Activated CD8-positive, alpha-beta memory T cell treated with anti-CD3 and anti-CD28 coated beads, Interleukin-2, amount 50 U/mL, for 48 hours (primary cell): ENCODE data around the gene EIF4A3.
"Not testable (repeated sequence)": the region's sequence is repeated elsewhere in the genome, so short reads cannot be mapped to it uniquely, and the experiment has no call there.

Source experiments
- DNase-seq: peaks from one replicate; pipeline ENCODE4 v3.0.0-alpha.2; 2020

EIF4A3 gene

DNA sequence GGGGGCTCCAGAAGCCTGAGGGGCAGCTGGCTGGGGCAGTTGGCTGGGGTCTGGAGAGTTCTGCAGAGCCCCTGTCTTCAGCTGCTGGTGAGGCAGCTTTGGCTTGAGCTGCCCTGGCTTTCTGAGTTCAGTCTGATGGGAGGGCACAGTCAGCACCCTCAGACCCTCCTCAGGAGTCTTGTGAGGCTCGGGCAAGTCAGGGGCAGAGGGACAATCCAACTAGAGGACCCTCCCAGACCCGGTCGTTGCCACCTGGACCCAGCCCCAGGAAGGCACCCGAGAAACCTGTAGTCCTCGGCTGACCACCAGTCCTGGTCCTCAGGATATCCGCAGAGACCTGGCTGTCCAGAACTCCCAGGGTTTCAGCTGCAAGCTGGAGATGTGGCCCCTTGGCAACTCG lies 24.8 kb upstream of the EIF4A3 start:
- DNase-seq, result no peak

DNA sequence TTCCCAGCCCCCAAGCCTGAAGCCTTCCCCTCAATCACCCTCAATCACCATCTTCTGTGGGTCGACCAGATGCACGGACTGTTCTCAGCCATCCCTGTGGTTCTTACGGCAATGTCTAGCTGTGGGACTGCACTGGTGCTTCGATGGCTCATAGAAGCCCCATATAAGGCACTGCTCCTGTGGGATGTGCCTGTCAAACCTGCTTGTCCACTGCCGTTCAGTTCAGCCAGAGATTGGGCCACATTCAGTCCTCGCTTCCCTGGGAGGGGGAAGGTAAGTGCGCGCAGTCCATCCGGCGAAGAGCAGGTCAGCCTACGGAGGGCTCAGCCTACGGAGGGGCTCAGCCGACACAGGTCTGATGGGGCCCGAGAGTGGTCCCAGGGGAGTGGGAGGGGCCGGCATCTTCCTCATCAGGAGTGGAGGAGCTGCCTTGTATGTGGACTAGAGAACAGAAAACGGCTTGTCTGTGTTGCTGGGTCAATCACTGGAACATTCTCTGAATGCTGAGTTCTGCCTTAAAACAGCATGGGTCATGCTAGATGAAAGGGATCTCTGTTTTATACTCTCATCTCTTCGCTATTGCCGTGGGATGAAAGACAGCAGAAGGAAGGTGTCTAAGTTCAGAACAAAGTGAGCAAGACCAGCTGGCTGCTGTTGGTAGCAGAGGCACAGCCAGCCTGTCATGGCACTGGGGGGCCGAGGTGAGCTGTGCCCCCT lies 23.0 kb upstream of the EIF4A3 start, which contains the start of gene CARD14:
TSS of gene CARD14 (plus strand) at position 247 of the 717 bp plus-strand sequence. CDS start 11,409 bp downstream, outside the sequence.
- no peak for DNase-seq

GRCh38 chr17:80169107-80169506 lies 22.2 kb upstream of the EIF4A3 start:
- DNase-seq, result no peak

DNA sequence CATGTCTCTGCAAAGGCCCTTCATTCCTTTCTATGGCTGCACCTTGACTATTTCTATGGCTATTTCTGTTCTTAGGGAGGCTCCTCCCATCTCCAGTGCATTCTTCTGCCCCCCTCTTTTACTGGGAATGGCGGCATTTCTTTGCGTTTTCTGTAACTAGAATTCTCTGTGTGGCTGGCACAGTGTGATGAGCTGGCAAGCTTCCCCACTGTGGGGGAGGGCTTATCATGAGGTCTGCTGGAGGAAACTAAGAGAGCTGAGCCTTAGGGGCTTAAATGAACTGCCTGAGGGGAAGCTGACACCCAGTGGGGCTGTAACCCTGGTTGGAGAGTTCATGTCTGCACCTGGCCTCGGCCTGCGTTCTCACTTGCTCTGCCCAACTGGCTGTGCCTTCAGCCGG lies 21.4 kb upstream of the EIF4A3 start:
- DNase-seq, result no peak

DNA sequence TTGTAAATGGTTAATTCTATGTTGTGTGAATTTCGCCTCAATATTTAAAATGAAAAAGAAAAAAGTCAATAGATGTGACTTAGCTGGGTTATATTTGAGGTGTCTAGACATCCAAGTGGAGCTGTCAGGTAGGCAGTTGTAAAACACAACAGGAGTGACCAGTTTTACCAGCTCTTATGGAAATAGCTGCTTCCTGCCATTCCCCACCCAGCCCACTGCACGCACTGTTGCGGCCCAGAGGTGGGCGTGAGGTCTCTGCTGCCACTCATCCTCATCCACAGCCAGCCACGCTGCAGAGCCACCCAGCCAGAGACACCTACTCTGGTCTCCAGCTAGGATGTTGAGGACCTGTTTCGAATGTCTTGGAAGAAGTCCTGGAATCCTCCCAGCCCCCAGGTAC lies 19.5 kb upstream of the EIF4A3 start:
- no peak for DNase-seq

DNA sequence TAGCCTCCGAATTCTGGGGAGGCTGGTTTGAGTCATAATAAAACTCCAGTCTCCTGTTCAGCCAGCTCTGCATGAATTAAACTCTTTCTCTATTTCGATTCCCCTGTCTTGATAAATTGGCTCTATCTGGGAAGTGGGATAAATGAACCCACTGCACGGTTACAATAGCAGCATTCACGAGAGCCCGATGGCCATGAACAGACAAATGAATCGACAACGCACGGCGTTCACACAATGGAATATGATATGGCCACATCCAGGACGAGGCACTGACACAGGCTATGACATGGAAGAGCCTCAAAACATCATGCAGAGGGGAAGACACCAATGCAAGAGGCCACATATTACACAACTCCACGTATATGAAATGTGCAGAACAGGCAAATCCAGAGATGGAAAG lies 17.3 kb upstream of the EIF4A3 start:
- DNase-seq, result no peak

GRCh38 chr17:80163336-80163735 lies 16.4 kb upstream of the EIF4A3 start:
- DNase-seq, result no peak

DNA sequence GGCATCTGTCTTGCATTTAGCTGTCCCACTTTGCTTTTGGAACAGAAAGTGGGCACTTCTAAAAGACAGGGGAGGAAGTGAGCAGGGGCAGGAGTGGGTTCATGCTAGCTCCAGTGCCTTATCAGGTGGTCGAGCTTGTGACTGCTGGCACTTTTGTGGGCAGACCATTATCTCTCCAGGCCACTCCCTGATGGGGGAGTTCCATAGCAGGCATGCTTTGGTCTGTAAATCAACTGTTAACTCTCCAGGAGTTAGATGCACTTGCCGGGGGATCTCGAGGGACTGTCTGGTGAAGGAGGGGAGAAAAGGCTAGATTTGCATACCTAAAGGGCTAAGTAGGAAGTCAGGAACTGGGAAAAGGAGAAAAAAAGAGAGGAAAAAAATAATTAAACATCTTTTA lies 13.6 kb upstream of the EIF4A3 start:
- DNase-seq, result no peak

DNA sequence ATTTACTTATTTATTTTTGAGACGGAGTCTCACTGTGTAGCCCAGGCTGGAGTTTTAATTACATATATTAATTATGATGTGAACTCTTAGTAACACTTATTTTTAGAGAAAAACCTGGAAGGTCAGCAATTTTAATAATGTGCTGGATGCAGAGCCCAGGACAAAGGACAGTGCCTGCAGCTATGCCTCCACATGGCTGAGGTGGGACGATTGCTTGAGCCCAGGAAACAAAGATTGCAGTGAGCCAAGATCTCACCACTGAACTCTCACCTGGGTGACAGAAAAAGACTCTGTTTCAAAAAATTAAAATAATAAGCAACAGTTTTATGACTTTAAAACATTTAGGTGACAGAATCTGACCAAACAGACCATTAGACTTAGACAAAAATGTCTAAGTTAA lies 11.9 kb upstream of the EIF4A3 start:
- DNase-seq, result no peak

DNA sequence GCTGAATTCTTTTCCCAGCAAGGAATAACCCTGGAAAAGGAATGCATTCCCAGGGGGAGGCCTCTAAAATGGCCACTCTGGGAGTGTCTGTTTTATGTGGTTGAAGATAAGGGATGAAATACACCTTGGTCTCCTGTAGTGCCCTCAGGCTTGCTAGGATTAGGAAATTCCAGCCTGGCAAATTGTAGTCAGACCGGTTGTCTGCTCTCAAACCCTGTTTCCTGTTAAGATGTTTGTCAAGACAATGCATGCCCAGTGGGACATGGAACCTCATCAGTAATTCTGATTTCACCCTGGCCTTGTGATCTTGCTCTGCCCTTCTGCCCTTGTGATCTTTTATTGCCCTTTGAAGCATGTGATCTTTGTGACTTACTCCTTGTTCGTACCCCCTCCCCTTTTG lies 8.7 kb upstream of the EIF4A3 start:
- not testable (repeated sequence) for DNase-seq

DNA sequence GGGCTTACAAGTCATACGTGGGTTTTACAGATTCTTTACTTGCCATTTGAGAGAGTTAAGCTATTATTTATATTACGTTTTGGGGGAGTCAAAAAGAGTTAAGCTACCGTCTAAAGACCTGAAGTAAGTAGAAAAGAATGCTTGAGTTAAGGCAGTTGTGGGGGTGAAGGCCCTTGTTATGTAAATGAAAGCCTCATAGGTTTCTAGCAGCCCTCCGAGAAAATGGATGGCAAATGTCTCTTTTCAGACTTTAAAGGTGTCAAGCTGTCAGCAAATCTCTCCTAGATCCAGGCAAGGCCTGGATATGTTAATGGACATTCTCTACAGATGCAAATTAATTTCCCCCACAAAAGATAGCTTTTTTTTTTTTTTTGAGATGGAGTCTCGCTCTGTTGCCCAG lies 7.2 kb upstream of the EIF4A3 start:
- DNase-seq, result no peak

GRCh38 chr17:80153004-80153403 lies 6.1 kb upstream of the EIF4A3 start:
- DNase-seq, result no peak

GRCh38 chr17:80152081-80152702 lies 5.3 kb upstream of the EIF4A3 start:
- no peak for DNase-seq

- no peak for DNase-seq
Measured at GRCh38 chr17:80151333-80151732, 4.4 kb upstream of the EIF4A3 start.

DNA sequence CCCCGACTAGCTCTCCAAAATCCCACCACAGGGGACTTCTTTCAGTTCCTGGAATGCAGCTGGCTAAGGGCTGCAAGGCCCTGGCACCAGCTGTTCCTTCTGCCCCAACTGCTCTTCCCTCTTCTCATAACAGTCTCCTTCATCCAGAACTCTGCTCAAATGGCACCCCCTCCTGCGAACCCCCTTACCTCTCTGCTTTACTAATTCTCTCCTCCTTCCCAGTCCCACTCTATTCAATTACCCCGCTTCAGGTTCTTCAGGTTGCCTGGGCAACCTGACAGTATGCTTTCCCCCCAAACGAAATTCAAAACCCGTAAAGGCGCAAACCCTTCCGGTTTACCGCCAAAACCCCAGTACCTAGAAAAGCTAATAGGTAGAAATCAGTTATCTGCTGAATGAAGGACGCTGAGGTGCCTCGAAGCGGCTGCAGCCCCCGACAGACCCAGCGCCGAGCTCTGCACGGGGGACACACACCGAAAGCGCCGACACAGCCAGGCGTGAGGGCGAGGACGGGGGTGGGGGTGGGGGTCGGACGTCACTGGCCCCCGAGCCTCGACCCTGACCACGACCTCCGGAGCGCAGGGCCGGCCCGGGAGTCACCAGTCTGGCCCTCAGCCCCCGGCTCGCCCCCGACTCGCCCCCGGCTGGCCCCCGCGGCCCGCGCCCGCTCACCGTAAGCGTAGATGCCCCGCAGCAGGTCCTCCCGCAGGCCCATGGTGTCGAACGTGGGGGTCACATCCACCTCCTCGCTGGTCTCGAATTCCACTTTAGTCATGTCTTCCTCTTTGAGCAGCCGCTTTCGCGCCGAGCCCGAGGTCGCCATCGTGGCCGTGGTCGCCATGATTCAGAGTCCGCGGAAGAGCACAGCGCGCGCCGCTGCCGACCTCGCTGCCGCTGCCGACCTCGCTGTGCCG lies 550 bp downstream of the EIF4A3 start:
- peak; percentile 69 for DNase-seq

- DNase-seq, result no peak
Measured at GRCh38 chr17:80145076-80146075, 1.6 kb downstream of the EIF4A3 start.

GRCh38 chr17:80142929-80143328 lies 4.0 kb downstream of the EIF4A3 start:
- no peak for DNase-seq

- DNase-seq, result no peak
Measured at GRCh38 chr17:80141463-80142165, 5.3 kb downstream of the EIF4A3 start.

DNA sequence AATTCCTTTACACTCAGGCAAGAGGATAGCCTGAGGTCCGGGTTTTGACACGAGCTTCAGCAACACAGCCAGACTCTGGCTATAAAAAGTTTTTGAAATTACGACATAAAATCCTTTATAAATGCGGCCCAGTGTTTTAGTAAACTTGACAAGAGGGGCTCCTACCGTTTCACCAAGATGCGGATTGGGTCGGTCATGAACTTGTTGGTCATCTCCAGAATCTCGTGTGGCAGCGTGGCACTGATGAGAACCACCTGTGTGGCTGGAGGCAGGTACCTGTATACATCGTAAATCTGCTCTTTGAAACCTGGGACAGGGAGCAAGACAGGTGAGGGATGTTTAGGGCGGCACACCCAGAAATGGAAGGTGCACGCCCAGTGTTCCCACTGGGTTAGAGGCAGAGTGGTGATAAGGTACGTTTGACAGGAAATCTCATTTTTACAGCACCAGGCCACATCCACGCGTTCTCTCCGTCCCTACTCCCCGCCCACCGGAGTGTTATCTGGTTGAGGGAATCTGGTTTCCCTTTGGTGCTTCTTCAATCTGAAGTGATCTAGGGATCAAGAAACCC lies 8.0 kb downstream of the EIF4A3 start:
- peak; percentile 39 for DNase-seq

DNA sequence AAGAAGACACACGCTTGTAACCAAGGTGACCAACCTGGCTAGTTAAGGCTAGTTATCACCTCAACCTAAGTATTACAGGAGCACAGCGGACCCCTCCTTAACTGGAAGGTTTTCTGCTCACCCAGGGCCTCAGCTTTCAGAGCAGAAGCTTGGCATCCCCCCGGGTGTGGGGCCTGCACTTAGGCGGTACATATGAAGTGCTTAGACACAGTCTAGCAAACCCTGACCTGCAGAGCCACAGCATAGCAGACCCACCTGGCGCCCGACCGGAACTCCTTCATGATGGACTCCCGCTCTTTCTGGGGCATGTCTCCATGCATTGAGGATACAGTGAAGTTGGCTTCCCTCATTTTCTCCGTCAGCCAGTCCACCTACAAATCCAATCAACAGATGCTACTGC lies 9.8 kb downstream of the EIF4A3 start:
- DNase-seq, result peak; percentile 48

GRCh38 chr17:80133626-80133970 lies 13.3 kb downstream of the EIF4A3 start:
- DNase-seq, result peak; percentile 46
